ENCODE results near the gene GNB2.
"Not testable (repeated sequence)": the region's sequence is repeated elsewhere in the genome, so short reads cannot be mapped to it uniquely, and the experiment has no call there.

GNB2 gene

GRCh38 chr7:100701089-100701488 is 27.5 kb downstream of the GNB2 start:
- not testable (repeated sequence) for DNase-seq

DNA sequence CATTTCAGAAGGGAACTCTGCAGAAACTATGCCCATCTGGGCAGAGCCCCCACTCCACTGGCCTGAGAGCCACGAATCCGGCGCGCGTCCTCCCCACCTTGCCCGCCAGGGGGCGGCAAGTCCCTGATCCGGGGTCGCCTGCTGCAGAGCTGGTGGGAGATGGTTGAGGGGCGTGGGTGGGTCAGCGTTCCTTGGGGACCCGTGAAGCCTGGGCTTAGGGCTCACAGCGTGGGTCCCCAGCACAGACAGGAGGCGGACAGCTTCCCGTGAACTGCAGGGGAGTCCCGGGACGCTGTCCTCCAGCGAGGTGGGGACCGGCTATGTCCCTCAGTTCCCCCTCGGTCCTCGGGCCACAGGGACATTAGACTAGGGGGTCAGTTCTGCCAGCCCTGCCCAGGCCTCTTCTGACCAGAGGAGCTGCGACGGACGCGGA is 31.8 kb downstream of the GNB2 start:
- peak; percentile 59 to 80 for DNase-seq

- peak; percentile 94 to 99 for DNase-seq
Measured at GRCh38 chr7:100705753-100706671, 32.5 kb downstream of the GNB2 start, which contains the start of gene POP7. Gene POP7 (plus strand): TSS chr7:100706121. CDS start chr7:100706831, 710 bp downstream.

GRCh38 chr7:100706672-100707311 is 33.3 kb downstream of the GNB2 start:
- no peak for DNase-seq

- DNase-seq, result no peak
Measured at GRCh38 chr7:100708395-100708794, 34.9 kb downstream of the GNB2 start.

DNA sequence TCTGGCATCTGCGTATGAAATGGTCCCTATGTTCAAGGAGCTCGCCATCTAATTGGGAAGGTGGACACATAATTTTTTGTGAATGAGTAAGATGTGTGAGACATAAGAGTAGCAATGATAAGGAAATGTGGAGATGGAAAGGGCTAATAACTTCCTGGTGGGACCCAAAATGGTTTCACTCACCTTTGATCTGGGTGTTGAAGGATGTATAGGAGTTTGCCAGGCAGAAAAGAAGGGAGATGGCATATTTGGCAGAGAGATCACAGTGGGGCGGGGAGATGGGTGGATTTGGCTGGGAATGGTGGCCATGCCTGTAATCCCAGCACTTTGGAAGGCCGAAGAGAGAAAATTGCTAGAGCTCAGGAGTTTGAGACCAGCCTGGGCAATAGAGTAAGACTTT is 36.9 kb downstream of the GNB2 start:
- DNase-seq, result no peak

DNA sequence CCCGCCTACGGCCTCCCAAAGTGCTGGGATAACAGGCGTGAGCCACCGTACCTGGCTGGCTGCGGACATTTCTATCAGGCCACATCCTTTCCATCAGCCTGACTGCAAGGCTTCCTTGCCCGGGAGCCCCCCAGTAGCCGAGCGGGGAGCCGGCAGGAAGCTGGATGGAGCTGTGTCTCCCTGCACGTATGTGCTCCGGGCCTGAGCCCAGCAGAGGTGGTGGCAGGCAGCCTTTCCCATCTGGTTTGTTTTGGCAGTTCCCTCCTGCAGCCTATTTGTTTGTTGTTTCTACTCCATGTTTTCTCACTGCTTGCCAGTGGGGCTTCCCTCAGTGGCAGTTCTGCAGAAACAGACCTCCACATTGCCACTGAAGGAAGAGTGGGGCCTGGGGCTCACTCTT is 37.8 kb downstream of the GNB2 start:
- DNase-seq, result no peak

DNA sequence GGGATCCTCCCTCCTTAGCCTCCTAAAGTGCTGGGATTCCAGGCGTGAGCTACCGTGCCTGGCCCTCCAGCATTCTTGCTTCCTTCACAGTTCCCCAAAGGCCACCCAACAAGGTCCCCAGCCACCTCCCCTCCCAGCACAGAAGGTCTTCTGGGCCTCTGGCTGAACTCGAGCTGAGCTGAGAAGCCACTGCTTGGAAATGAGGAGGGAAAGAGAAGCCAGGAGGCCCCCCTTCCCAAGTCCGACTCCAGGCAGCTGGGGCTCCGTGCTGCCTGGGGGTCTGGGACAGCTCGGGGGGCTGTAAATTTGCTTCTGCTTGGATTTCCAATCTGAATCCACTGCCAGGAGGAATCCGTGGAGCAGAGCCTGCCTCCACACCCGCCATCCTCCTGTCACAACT is 41.2 kb downstream of the GNB2 start:
- DNase-seq, result no peak

DNA sequence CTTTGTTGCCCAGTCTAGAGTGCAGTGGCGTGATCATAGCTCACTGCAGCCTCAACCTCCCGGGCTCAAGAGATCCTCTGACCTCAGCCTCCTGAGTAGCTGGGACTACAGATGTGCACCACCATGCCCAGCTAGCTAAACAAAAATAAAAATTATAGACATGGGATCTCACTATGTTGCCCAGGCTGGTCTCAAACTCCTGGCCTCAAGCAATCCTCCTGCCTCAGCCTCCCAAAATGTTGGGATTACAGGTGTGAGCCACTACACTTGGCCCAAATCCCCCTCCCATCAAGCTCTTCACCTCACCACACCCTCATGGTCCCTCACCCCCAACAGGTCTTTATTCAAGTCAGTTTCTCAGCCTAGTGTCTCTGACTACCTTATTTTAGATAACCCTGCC is 43.5 kb downstream of the GNB2 start:
- not testable (repeated sequence) for DNase-seq

DNA sequence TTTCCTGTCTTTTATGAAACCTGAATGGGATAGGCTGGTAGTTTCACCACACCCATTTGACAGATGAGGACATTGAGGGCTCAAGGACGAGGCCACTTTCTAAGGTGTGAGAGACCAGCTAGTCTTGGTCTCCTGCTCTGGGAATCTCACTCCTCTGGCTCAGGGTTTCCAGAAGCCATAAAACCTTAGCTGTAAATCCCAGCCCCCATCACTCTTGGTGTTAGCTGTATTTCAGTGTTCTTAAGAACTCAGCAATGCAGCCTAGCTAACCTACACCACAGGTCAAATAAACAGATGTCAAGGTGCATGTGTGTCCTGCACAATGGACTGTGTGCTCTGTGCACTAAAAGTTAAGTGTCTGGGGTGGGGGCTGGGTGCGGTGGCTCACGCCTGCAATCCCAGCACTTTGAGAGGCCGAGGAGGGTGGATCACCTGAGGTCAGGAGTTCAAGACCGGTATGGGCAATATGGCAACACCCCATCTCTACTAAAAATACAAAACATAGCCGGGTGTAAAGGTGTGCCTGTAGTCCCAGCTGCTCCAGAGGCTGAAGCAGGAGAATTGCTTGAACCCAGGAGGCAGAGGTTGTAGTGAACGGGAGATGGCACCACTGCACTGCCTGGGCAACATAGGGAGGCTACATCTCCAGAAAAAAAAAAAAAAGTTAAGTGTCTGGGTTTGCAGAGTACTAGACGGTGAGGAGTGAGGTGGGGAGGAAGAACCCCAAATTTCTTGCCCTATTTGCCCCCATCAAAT is 46.2 kb downstream of the GNB2 start:
- DNase-seq, result no peak

DNA sequence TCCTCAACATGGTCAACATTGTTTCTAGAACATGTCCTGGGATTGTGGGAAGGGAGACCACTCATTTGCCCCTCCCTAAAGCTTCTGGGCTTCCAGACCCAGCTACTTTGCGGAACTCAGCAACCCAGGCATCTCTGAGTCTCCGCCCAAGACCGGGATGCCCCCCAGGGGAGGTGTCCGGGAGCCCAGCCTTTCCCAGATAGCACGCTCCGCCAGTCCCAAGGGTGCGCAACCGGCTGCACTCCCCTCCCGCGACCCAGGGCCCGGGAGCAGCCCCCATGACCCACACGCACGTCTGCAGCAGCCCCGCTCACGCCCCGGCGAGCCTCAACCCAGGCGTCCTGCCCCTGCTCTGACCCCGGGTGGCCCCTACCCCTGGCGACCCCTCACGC is 46.7 kb downstream of the GNB2 start, which contains the start of gene EPO:
EPO (plus strand) TSS at position 190 of the 392 bp plus-strand sequence. CDS start 513 bp downstream, outside the sequence.
- DNase-seq, result no peak

DNA sequence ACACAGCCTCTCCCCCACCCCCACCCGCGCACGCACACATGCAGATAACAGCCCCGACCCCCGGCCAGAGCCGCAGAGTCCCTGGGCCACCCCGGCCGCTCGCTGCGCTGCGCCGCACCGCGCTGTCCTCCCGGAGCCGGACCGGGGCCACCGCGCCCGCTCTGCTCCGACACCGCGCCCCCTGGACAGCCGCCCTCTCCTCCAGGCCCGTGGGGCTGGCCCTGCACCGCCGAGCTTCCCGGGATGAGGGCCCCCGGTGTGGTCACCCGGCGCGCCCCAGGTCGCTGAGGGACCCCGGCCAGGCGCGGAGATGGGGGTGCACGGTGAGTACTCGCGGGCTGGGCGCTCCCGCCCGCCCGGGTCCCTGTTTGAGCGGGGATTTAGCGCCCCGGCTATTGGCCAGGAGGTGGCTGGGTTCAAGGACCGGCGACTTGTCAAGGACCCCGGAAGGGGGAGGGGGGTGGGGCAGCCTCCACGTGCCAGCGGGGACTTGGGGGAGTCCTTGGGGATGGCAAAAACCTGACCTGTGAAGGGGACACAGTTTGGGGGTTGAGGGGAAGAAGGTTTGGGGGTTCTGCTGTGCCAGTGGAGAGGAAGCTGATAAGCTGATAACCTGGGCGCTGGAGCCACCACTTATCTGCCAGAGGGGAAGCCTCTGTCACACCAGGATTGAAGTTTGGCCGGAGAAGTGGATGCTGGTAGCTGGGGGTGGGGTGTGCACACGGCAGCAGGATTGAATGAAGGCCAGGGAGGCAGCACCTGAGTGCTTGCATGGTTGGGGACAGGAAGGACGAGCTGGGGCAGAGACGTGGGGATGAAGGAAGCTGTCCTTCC is 47.3 kb downstream of the GNB2 start:
- no peak for DNase-seq

DNA sequence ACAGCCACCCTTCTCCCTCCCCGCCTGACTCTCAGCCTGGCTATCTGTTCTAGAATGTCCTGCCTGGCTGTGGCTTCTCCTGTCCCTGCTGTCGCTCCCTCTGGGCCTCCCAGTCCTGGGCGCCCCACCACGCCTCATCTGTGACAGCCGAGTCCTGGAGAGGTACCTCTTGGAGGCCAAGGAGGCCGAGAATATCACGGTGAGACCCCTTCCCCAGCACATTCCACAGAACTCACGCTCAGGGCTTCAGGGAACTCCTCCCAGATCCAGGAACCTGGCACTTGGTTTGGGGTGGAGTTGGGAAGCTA is 47.9 kb downstream of the GNB2 start:
- DNase-seq, result no peak

DNA sequence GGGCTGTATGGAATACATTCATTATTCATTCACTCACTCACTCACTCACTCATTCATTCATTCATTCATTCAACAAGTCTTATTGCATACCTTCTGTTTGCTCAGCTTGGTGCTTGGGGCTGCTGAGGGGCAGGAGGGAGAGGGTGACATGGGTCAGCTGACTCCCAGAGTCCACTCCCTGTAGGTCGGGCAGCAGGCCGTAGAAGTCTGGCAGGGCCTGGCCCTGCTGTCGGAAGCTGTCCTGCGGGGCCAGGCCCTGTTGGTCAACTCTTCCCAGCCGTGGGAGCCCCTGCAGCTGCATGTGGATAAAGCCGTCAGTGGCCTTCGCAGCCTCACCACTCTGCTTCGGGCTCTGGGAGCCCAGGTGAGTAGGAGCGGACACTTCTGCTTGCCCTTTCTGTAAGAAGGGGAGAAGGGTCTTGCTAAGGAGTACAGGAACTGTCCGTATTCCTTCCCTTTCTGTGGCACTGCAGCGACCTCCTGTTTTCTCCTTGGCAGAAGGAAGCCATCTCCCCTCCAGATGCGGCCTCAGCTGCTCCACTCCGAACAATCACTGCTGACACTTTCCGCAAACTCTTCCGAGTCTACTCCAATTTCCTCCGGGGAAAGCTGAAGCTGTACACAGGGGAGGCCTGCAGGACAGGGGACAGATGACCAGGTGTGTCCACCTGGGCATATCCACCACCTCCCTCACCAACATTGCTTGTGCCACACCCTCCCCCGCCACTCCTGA is 49.1 kb downstream of the GNB2 start:
- DNase-seq, result no peak

- DNase-seq, result no peak
Measured at GRCh38 chr7:100723732-100724275, 50.3 kb downstream of the GNB2 start.

DNA sequence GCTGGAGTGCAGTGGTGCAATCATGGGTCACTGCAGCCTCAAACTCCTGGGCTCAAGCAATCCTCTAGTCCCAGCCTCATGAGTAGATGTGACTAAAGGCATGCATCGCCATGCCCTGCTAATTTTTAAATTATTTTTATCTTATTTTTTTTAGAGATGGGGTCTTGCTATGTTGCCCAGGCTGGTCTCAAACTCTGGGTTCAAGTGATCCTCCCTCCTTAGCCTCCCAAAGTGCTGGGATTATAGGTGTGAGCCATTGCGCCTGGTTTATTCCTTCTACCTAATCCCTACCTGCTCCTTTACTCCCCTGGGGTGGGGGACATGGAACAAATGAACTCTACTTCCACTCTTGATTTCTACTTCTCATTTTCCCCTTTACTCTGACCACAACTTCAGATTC is 50.8 kb downstream of the GNB2 start:
- not testable (repeated sequence) for DNase-seq

GRCh38 chr7:100726996-100727761 is 53.6 kb downstream of the GNB2 start:
- no peak for DNase-seq

DNA sequence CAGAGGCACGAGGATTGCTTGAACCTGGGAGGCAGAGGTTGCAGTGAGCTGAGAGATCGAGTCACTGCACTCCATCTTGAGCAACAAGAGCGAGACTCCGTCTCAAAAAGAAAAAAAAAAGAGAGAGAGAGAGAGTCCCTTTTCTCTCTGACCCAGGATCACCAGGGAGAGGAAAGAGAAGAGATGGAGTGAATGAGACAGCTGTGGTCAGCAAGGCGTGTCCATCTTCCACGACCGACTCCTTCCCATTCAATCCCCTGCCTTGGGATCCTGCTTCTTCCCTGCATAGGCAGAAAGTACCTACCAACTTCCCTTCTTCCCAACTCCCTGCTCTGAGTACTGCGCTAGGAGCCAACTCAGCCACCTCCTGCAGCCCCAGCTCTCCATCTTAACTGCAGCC is 54.7 kb downstream of the GNB2 start:
- DNase-seq, result no peak

Data from NCI-H187 (cell line).